Esophagus (tissue), 2 donors: ENCODE data around the gene NXPE1. TPM values are rescaled to one million over a fixed set of nuclear protein-coding genes. Genes with fewer than 3 reads are reported as not detected.
"Not testable (repeated sequence)": the region's sequence is repeated elsewhere in the genome, so short reads cannot be mapped to it uniquely, and the experiment has no call there.

Experiments used
- H3K27ac ChIP-seq, 2 donors: one replicate each; pipeline ENCODE4 v1.5.1; 2013; ENCODE audit warnings: low read depth in 2 of 2, mild to moderate bottlenecking in 2 of 2, inconsistent platforms in 1 of 2, low read length in 1 of 2, moderate library complexity in 1 of 2
- H3K27me3 ChIP-seq, 2 donors: one replicate each; pipeline ENCODE4 v1.6.1; 2013; ENCODE audit warnings: low read length in 2 of 2, control low read depth in 1 of 2, mild to moderate bottlenecking in 1 of 2; ENCODE audit not compliant: insufficient read depth in 2 of 2, control insufficient read depth in 1 of 2
- H3K36me3 ChIP-seq, 2 donors: one replicate each; pipeline ENCODE4 v1.6.1; 2013; ENCODE audit warnings: low read length in 1 of 2; ENCODE audit not compliant: control insufficient read depth in 2 of 2, insufficient read depth in 2 of 2
- H3K4me1 ChIP-seq, 2 donors: one replicate each; pipeline ENCODE4 v1.6.1; 2013; ENCODE audit warnings: low read length in 1 of 2; ENCODE audit not compliant: control insufficient read depth in 2 of 2, insufficient read depth in 2 of 2
- H3K4me3 ChIP-seq, 2 donors: one replicate each; pipeline ENCODE4 v1.5.1; 2013; ENCODE audit warnings: low read length in 2 of 2, mild to moderate bottlenecking in 2 of 2, low read depth in 1 of 2, moderate library complexity in 1 of 2
- H3K9me3 ChIP-seq, 2 donors: one replicate each; pipeline ENCODE4 v1.6.1; 2013; ENCODE audit warnings: mild to moderate bottlenecking in 2 of 2, low read depth in 1 of 2, low read length in 1 of 2, moderate library complexity in 1 of 2; ENCODE audit not compliant: control insufficient read depth in 2 of 2, insufficient read depth in 1 of 2
- WGBS, 2 donors: extraction: QIAGEN DNeasy Blood & Tissue Kit; methylation state at CpG; one replicate each; pipeline ENCODE4 v1.1.7; 2013; 5-methylcytosine and 5-hydroxymethylcytosine counted together
- polyA plus RNA-seq, 2 donors: library from polyadenylated mRNA; stranded (reverse); fragments of 200-250 nt; gene quantifications; one replicate each; pipeline ENCODE4 v1.2.3, GENCODE V29; 2013
- donor health status: healthy with polysubstance abuse.
- donor health status: Bipolar disorder and iron deficiency.

Gene NXPE1
- not detected for polyA plus RNA-seq

DNA sequence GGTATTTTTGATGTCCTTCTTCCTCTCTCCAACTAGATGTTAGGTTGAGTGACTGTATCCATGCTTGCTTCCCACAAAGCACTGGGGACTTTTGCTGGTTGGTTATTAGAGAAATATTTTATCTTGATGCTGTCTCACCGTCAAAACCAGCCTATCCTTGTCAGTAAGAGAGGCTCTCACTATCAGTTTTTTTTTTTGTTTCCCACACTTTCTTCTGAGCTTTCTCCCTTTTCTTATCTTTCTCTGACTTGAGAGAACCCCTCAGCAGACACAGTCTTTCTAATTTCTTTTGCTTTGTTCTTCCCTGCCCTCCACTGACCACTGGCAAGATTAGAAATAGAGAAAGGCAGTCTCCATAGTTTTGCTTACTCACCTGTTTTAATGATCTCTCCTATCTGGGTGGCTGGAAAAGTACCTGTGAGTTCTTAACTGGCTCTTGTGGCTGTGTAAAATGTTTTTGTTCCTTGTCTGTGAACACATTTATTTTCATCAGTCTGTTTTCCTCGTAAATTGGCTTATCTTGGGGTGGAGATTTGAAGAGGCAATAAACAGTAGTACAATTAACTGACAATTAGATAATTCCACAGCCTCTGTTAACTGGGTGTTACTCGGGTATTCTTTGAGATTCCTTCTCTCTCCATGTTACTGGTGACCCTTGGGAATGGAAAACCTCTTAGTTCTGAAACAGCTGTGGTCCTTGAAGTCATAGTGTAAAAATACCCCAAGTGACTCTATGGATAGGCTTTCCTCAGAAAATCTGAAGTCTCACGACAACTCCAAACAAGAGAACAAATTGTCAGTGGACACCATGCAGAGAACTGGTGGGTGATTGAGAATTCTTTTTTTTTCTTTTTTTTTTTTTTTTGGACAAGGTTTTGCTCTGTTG is at the start of gene NXPE1:
Gene NXPE1 (minus strand): TSS at position 457 of the 886 bp plus-strand sequence. CDS start 8,680 bp downstream, outside the sequence.
- 58 to 72% methylated on average over 4 of the region's 4 CpGs for WGBS, 2 donors
- Histone ChIP-seq H3K4me1 (no peaks in the 10 kb centered on the region), H3K4me3 (no peak within 1 kb of the TSS), H3K27ac (no peak within 1 kb of the TSS), H3K9me3 (no peaks in the 10 kb centered on the region), H3K27me3 (no peaks in the 10 kb centered on the region), H3K36me3 (no peaks in the 10 kb centered on the region)

- no peak overlapping the region for H3K27ac ChIP-seq
- H3K9me3 ChIP-seq = no peaks in the 10 kb centered on the region
- no peak overlapping the region for H3K4me3 ChIP-seq
- 88 to 92% methylated on average over 9 of the region's 9 CpGs for WGBS, 2 donors
- H3K27me3 ChIP-seq = no peaks in the 10 kb centered on the region
- no peaks in the 10 kb centered on the region for H3K36me3 ChIP-seq
- no peaks in the 10 kb centered on the region for H3K4me1 ChIP-seq
Observed at GRCh38 chr11:114609429-114609828, 49.7 kb upstream of the NXPE1 start.

- not testable (repeated sequence) for H3K36me3 ChIP-seq, H3K4me3 ChIP-seq, H3K9me3 ChIP-seq, H3K4me1 ChIP-seq, H3K27me3 ChIP-seq, H3K27ac ChIP-seq
- 75 to 78% methylated on average over 9 of the region's 9 CpGs for WGBS, 2 donors
Observed at GRCh38 chr11:114608605-114609004, 48.9 kb upstream of the NXPE1 start.

DNA sequence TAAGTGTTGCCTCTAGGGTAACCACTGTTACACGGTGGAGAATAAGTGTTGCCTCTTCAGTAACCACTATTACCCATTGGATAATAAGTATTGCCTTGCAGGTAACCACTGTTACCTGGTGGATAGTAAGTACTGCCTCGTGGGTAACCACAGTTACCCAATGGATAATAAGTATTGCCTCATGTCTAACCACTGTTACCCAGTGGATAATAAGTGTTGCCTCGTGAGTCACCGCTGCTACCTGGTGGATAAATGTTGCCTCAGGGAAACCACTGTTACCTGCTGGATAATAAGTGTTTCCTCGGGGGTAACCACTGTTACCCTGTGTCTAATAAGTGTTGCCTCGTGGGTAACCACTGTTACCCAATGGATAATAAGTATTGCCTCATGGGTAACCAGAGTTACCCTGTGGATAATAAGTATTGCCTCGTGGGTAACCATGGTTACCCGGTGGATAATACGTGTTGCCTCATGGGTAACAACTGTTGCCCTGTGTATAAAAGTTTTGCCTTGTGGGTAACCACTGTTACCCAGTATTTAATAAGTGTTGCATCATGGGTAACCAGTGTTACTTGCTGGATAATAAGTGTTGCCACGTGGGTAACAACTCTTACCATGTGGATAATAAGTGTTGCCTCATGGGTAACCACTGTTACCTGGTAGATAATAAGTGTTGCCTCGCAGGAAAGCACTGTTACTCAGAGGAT is 48.2 kb upstream of the NXPE1 start:
- H3K27ac ChIP-seq = no peak overlapping the region
- no peaks in the 10 kb centered on the region for H3K36me3 ChIP-seq
- H3K9me3 ChIP-seq = no peaks in the 10 kb centered on the region
- 83 to 84% methylated on average over 11 of the region's 11 CpGs for WGBS, 2 donors
- no peaks in the 10 kb centered on the region for H3K27me3 ChIP-seq
- no peaks in the 10 kb centered on the region for H3K4me1 ChIP-seq
- no peak overlapping the region for H3K4me3 ChIP-seq

DNA sequence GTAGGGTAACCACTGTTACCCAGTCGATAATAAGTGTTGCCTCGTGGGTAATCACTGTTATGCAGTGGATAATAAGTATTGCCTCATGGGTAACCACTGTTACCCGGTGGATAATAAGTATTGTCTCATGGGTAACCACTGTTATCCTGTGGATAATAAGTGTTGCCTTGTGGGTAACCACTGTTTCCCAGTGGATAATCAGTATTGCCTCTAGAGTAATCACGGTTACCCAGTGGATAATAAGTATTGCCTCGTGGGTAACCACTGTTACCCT is 47.1 kb upstream of the NXPE1 start:
- H3K4me3 ChIP-seq, H3K9me3 ChIP-seq, H3K27ac ChIP-seq, H3K36me3 ChIP-seq, H3K27me3 ChIP-seq, H3K4me1 ChIP-seq: not testable (repeated sequence)
- WGBS, 2 donors = 86 to 89% methylated on average over 5 of the region's 5 CpGs

GRCh38 chr11:114606003-114606801 is 46.5 kb upstream of the NXPE1 start:
- Histone ChIP-seq H3K27me3 (no peaks in the 10 kb centered on the region), H3K4me1 (no peaks in the 10 kb centered on the region), H3K9me3 (no peaks in the 10 kb centered on the region), H3K27ac (no peak overlapping the region), H3K36me3 (no peaks in the 10 kb centered on the region), H3K4me3 (no peak overlapping the region)
- 84 to 87% methylated on average over 9 of the region's 9 CpGs for WGBS, 2 donors

- Histone ChIP-seq H3K27me3 (no peaks in the 10 kb centered on the region), H3K36me3 (no peaks in the 10 kb centered on the region), H3K27ac (no peak overlapping the region), H3K9me3 (no peaks in the 10 kb centered on the region), H3K4me1 (no peaks in the 10 kb centered on the region), H3K4me3 (no peak overlapping the region)
- WGBS, 2 donors = 86 to 94% methylated on average over 10 of the region's 10 CpGs
Observed at GRCh38 chr11:114605370-114605769, 45.7 kb upstream of the NXPE1 start.

GRCh38 chr11:114604886-114605285 is 45.2 kb upstream of the NXPE1 start:
- no peak overlapping the region for H3K27ac ChIP-seq
- WGBS, 2 donors = 74 to 78% methylated on average over 5 of the region's 5 CpGs
- H3K4me3 ChIP-seq = no peak overlapping the region
- no peaks in the 10 kb centered on the region for H3K27me3 ChIP-seq
- no peaks in the 10 kb centered on the region for H3K9me3 ChIP-seq
- H3K36me3 ChIP-seq = no peaks in the 10 kb centered on the region
- H3K4me1 ChIP-seq = no peaks in the 10 kb centered on the region

- Histone ChIP-seq H3K27me3 (no peaks in the 10 kb centered on the region), H3K9me3 (no peaks in the 10 kb centered on the region), H3K36me3 (no peaks in the 10 kb centered on the region), H3K4me1 (no peaks in the 10 kb centered on the region), H3K27ac (no peak overlapping the region), H3K4me3 (no peak overlapping the region)
- 85 to 89% methylated on average over 13 of the region's 13 CpGs for WGBS, 2 donors
Observed at GRCh38 chr11:114604179-114604813, 44.6 kb upstream of the NXPE1 start.
